Upper lobe of right lung (tissue), 1 donor: Measurements from ENCODE around the gene LRRK1. TPM values are rescaled to one million over a fixed set of nuclear protein-coding genes. Genes with fewer than 3 reads are reported as not detected.
A peak's percentile ranks its signal among the peaks of the same experiment; 100 is the strongest.

Experiments
- ATAC-seq: fragments of 200-7000 bp; cut with Tn5 transposase; one replicate; pipeline ENCODE4 v1.9.1; 2020; ENCODE audit warnings: mild to moderate bottlenecking, moderate library complexity
- DNase-seq: peaks from one replicate; pipeline ENCODE4 v3.0.0-alpha.2; 2020
- H3K27ac ChIP-seq: fragments of 200-600 bp; one replicate; pipeline ENCODE4 v1.8.0; 2022
- H3K27me3 ChIP-seq: fragments of 200-600 bp; one replicate; pipeline ENCODE4 v1.8.0; 2022; ENCODE audit warnings: mild to moderate bottlenecking
- H3K36me3 ChIP-seq: fragments of 200-600 bp; one replicate; pipeline ENCODE4 v1.8.0; 2022
- H3K4me1 ChIP-seq: fragments of 200-600 bp; one replicate; pipeline ENCODE4 v1.8.0; 2022
- H3K4me3 ChIP-seq: fragments of 200-600 bp; one replicate; pipeline ENCODE4 v1.8.0; 2022; ENCODE audit warnings: mild to moderate bottlenecking
- H3K9me3 ChIP-seq: fragments of 200-600 bp; one replicate; pipeline ENCODE4 v1.8.0; 2022
- intact Hi-C: fragments of 100-400 bp; cut with DNase I; formaldehyde crosslinking; loops from one replicate; pipeline ENCODE4 v1.11.0; 2022
- total RNA-seq: library from RNA; stranded (reverse); fragmentation: NEBNext Ultra II Directional; extraction: Animal tissue kit (Norgen Biotek cat#: 25700); gene quantifications from one replicate; pipeline ENCODE4 v1.2.1, GENCODE V29; 2021
- TF ChIP-seq, protein P1 (sequence below): fragments of 200-600 bp; IDR thresholded peaks from one replicate; pipeline ENCODE4 v1.8.0; 2022; ENCODE audit warnings: antibody characterized with exemption
- donor health status: DM: no; HTN: yes; CAD: no; lungs with severe emphysema.

Gene LRRK1
- total RNA-seq, 1 donor from 2014 or later = 22.6 TPM

DNA sequence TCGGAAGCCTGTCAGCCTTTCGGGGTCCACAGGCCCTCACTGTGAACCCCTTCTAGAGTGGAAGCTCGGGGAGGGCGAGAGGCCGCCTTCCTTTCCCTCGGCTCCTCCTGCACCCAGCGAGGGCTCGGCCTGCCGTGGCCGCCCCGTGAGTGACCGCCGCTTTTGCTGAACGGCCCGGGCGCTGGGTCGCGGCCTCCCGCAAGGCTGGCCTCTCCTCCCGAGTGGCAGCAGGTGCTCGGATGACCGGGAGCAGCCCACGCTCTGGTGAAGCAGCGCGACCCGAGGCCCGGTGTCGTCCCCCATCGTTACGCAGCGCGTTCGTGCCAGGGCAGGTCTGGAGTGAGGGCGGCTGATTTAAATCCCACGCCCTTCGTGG, 53.8 kb downstream of the LRRK1 start:
- ATAC-seq (peak; percentile 46), DNase-seq (no peak)
- no peaks in the 10 kb centered on the region for H3K9me3 ChIP-seq
- H3K27me3 ChIP-seq = peaks cover 13% of the 10 kb centered on the region
- H3K4me1 ChIP-seq = no peaks in the 10 kb centered on the region
- H3K36me3 ChIP-seq = no peaks in the 10 kb centered on the region
- TF ChIP-seq, protein P1, sequence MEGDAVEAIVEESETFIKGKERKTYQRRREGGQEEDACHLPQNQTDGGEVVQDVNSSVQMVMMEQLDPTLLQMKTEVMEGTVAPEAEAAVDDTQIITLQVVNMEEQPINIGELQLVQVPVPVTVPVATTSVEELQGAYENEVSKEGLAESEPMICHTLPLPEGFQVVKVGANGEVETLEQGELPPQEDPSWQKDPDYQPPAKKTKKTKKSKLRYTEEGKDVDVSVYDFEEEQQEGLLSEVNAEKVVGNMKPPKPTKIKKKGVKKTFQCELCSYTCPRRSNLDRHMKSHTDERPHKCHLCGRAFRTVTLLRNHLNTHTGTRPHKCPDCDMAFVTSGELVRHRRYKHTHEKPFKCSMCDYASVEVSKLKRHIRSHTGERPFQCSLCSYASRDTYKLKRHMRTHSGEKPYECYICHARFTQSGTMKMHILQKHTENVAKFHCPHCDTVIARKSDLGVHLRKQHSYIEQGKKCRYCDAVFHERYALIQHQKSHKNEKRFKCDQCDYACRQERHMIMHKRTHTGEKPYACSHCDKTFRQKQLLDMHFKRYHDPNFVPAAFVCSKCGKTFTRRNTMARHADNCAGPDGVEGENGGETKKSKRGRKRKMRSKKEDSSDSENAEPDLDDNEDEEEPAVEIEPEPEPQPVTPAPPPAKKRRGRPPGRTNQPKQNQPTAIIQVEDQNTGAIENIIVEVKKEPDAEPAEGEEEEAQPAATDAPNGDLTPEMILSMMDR = no peak
- peak overlapping the region; percentile 30 for H3K4me3 ChIP-seq
- intact Hi-C loops = no loop called here
- no peak overlapping the region for H3K27ac ChIP-seq

DNA sequence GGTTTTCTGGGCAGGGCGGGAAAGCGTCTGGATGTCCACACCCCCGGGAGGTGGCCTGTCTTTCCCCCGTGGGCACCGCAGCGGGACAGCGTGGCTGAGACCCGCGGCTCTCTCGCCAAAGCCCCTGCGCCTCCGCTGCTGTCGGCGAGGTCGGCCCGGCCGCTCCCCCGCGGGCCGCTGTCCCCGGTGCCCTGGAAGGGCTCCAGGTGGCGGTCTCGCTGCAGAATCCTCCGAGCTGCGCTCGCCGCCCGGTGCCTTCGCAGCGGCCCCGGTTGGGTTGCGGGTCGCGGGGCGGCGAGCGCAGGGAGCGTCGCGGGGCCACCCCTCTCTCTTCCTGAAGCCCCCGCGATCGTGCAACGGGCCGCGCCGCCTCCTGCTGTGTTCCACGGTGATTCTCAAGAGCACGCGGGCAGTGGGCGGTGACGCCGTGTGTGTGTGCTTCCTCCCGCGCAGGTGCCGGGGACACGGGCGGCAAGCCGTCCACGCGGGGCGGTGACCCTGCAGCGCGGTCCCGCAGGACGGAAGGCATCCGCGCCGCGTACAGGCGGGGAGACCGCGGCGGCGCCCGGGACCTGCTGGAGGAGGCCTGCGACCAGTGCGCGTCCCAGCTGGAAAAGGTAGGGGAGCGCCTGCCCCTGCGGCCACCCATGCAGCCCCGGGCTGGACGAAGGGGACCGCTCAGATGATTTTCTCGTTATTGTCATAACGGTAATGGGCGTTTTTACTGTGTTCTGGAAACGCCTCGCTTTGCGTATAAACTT, 54.4 kb downstream of the LRRK1 start:
- peaks cover 13% of the 10 kb centered on the region for H3K27me3 ChIP-seq
- TF ChIP-seq, protein P1 = no peak
- no peaks in the 10 kb centered on the region for H3K36me3 ChIP-seq
- no peak overlapping the region for H3K27ac ChIP-seq
- peak; percentile 58 for ATAC-seq
- DNase-seq = no peak
- no peaks in the 10 kb centered on the region for H3K9me3 ChIP-seq
- intact Hi-C loops = no loop called here
- peak overlapping the region; percentile 30 for H3K4me3 ChIP-seq
- no peaks in the 10 kb centered on the region for H3K4me1 ChIP-seq

DNA sequence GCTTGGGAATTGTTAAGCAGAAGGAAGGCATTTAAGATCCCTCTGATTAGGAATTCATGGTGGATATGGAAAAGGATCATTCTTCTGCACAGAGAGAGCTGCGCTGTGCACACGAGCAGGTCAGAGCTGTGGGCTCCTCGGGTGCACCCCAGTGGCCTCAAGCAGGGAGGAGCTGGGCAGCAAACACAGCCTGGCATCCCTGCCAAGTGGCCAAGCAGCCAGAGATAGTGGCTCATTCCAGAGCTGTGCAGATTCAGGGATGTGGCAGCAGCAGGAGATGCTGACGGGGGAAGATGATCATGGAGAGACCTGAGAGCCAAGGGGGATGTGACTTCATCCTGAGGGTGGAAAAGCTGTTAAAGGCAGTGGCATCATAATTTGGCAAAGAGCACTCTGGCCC, 55.9 kb downstream of the LRRK1 start:
- Histone ChIP-seq H3K9me3 (no peaks in the 10 kb centered on the region), H3K4me1 (no peaks in the 10 kb centered on the region), H3K4me3 (no peak overlapping the region), H3K27me3 (peaks cover 13% of the 10 kb centered on the region), H3K36me3 (no peaks in the 10 kb centered on the region), H3K27ac (no peak overlapping the region)
- no peak for ATAC-seq
- DNase-seq = no peak
- intact Hi-C loops = no loop called here
- TF ChIP-seq, protein P1 = no peak

DNA sequence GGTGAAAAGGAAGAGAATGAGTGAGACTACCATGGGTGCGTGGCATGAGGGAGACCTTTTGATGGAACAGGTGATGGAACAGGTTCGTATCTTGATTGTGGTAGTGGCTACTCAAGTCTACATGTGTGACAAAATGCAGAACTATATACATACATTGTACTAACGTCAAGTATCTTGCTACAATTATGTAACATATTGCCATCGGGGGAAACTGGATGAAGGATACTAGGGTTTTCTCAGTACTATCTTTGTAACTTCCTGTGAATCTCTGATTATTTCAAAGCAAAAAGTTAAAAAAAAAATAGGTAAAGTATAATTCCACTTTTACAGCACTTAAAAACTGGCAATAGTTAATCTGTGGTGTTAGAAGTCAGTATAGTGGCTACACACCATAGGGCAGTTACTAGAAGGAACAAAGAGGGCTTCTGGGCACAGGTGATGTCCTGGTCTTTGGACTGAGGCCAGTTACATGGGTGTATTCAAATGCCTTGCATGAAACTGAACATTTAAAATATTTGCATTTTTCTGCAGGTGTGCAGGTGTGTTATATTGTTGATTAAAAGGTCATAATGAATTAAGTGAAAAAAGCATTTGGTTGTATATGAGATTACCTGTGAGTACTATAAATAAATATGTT, 61.4 kb downstream of the LRRK1 start:
- Histone ChIP-seq H3K27ac (no peak overlapping the region), H3K4me3 (no peak overlapping the region), H3K27me3 (no peaks in the 10 kb centered on the region), H3K9me3 (no peaks in the 10 kb centered on the region), H3K4me1 (no peaks in the 10 kb centered on the region), H3K36me3 (no peaks in the 10 kb centered on the region)
- DNase-seq = no peak
- TF ChIP-seq, protein P1 = no peak
- no peak for ATAC-seq
- intact Hi-C loops = no loop called here

DNA sequence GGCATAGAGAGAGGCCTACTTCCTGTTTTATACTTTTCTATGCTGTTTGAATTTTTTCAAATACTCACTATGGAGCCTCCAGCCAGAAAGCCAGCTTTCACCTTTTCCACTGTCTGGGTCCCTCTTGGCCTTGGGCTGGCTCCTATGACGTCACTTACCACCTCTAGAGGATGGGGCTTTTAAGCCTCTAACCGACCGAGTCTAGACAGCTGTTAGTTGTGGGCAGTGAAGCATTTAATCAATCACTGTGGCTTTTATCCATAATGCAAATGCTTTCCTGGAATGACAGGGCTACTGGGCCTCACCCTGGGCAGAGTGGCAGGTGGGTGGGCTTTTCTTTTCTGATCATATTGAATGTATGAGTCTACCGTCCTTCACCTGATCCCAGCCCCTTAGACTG, 61.9 kb downstream of the LRRK1 start:
- H3K27ac ChIP-seq = no peak overlapping the region
- no peaks in the 10 kb centered on the region for H3K9me3 ChIP-seq
- no peak overlapping the region for H3K4me3 ChIP-seq
- ATAC-seq = no peak
- no peaks in the 10 kb centered on the region for H3K27me3 ChIP-seq
- H3K4me1 ChIP-seq = no peaks in the 10 kb centered on the region
- TF ChIP-seq, protein P1 = no peak
- DNase-seq = no peak
- intact Hi-C loops = no loop called here
- no peaks in the 10 kb centered on the region for H3K36me3 ChIP-seq
